Measurements from ENCODE around the gene CECR2. TPM values are rescaled to one million over a fixed set of nuclear protein-coding genes. Genes with fewer than 3 reads are reported as not detected.
A peak's percentile ranks its signal among the peaks of the same experiment; 100 is the strongest.

The CECR2 gene
- total and polyA plus RNA-seq, 2 experiments from 2014 or later, result 4.6 to 32.3 TPM

DNA sequence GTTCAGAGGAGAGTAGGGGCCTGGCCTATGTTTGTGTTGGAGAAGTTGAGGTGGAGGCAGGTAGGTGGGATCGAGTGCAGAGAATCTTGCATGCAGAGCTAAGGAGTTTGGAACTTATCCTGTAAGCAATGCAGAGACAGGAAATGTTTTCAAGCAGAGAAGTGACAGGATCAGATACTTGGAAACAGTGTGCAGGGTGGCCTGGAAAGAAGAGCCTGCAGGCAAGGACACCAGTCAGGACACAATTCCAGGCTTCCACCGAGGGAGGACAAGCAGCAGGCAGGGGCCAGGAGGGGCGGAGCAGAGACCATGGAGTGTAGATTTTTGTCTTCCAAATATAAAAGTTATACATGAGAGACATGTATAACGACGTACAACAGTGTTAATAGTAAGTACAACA, 26.9 kb upstream of the CECR2 start:
- Histone ChIP-seq H3K4me3 (no peak overlapping the region), H3K27me3 (no peaks in the 10 kb centered on the region), H3K4me1 (ENCODE audit: low read depth) (peaks cover 8% of the 10 kb centered on the region), H3K27ac (peak overlapping the region; percentile 45), H3K9me3 (ENCODE audit: low read depth) (no peaks in the 10 kb centered on the region), H3K36me3 (no peaks in the 10 kb centered on the region)
- DNase-seq (ENCODE audit: low read depth in 1 of 2, low spot score in 1 of 2), result no peak
- TF ChIP-seq, protein P1, sequence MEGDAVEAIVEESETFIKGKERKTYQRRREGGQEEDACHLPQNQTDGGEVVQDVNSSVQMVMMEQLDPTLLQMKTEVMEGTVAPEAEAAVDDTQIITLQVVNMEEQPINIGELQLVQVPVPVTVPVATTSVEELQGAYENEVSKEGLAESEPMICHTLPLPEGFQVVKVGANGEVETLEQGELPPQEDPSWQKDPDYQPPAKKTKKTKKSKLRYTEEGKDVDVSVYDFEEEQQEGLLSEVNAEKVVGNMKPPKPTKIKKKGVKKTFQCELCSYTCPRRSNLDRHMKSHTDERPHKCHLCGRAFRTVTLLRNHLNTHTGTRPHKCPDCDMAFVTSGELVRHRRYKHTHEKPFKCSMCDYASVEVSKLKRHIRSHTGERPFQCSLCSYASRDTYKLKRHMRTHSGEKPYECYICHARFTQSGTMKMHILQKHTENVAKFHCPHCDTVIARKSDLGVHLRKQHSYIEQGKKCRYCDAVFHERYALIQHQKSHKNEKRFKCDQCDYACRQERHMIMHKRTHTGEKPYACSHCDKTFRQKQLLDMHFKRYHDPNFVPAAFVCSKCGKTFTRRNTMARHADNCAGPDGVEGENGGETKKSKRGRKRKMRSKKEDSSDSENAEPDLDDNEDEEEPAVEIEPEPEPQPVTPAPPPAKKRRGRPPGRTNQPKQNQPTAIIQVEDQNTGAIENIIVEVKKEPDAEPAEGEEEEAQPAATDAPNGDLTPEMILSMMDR (IDR thresholded peaks at IDR 0.05; ENCODE audit: low read depth, low read length), result no peak

DNA sequence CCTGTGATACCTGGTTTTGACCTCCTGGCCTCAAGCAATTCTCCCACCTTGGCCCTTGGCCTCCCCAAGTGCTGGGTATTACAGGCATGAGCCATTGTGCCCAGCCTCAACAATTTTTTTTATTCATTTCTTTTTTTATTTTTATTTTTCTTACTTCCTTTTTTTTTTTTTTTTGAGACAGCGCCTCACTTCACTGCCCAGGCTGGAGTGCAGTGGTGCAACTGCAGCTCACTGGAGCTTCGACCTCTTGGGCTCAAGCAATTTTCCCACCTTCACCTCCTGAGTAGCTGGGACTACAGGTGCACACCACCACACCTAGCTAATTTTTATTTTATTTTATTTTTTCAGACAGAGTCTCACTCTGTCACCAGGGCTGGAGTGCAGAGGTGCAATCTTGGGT, 25.5 kb upstream of the CECR2 start:
- Histone ChIP-seq H3K27me3 (no peaks in the 10 kb centered on the region), H3K27ac (no peak overlapping the region), H3K4me1 (ENCODE audit: low read depth) (peaks cover 7% of the 10 kb centered on the region), H3K9me3 (ENCODE audit: low read depth) (no peaks in the 10 kb centered on the region), H3K36me3 (no peaks in the 10 kb centered on the region), H3K4me3 (no peak overlapping the region)
- no peak for DNase-seq (ENCODE audit: low read depth in 1 of 2, low spot score in 1 of 2)
- TF ChIP-seq, protein P1 (IDR thresholded peaks at IDR 0.05; ENCODE audit: low read depth, low read length), result no peak

DNA sequence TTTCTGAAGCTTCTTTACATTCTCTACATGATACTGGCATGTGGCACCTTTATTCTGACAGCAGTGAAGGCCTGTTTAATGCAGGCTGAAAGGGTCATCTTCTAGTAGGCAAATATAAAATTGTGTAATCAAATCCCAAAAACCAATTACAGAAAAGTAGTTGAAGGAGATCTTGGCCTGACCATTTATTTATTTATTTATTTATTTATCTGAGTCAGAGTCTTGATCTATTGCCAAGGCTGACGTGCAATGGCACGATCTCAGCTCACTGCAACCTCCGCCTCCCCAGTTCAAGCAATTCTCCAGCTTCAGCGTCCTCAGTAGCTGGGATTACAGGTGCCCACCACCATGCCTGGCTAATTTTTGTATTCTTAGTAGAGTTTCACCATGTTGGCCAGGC, 22.7 kb upstream of the CECR2 start:
- Histone ChIP-seq H3K4me1 (ENCODE audit: low read depth) (no peaks in the 10 kb centered on the region), H3K9me3 (ENCODE audit: low read depth) (no peaks in the 10 kb centered on the region), H3K4me3 (no peak overlapping the region), H3K27ac (no peak overlapping the region), H3K36me3 (no peaks in the 10 kb centered on the region), H3K27me3 (no peaks in the 10 kb centered on the region)
- DNase-seq (ENCODE audit: low read depth in 1 of 2, low spot score in 1 of 2), result peak in 1 of 2 donors; percentile 34
- TF ChIP-seq, protein P1 (IDR thresholded peaks at IDR 0.05; ENCODE audit: low read depth, low read length), result no peak

DNA sequence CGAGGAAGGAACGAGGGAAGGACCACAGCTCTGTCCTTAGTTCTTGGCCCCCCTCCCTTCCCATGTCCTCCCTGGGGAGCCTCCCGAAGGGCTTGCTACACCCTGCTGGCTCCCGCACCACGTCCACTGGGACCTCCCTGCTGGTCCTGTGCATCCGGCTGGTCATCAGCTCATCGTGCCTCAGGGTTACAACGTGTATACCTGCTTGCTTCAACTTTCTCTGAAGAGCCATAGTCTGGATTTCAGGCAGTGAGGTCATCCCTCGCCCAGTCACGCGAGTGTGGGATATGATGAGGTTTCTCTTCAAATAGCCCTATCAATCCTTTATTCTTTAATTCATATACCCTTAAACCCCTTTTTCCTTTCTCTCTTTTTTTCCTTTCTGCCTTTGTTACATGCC, 21.5 kb upstream of the CECR2 start:
- Histone ChIP-seq H3K4me3 (no peak overlapping the region), H3K27me3 (no peaks in the 10 kb centered on the region)
- TF ChIP-seq, protein P1 (IDR thresholded peaks at IDR 0.05; ENCODE audit: low read depth, low read length), result no peak

DNA sequence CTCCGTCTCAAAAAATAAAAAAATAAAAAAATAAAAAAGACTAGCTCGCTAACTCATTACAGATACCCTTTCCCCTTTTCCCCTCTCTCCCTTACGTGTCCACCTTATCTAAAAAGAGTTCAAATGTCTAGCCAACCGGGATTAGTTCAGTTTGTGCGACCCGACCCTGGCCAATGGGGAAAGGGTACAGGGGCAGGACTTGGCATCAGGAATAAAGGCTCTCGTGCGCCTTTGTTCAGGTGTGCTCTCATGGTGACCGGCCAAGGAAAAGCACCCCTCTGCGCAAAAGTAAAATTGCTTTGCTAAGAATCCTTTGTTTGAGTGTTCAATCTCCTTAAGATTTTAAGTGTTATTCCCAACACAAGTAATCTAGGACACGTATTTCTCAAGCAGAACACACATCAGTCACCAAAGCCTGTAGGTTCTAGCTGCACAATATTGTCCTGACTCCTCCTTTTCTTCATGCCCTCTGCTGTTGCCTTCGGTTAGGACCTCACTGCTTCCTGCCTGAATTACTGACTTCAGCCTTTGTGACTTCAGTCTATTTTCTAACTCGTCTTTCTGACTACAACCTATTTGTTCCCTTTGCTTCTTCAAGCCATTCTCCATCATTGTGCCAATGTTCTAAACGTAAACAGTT, 20.7 kb upstream of the CECR2 start:
- Histone ChIP-seq H3K4me1 (ENCODE audit: low read depth) (no peaks in the 10 kb centered on the region), H3K36me3 (no peaks in the 10 kb centered on the region), H3K4me3 (no peak overlapping the region), H3K27ac (no peak overlapping the region), H3K9me3 (ENCODE audit: low read depth) (no peaks in the 10 kb centered on the region), H3K27me3 (no peaks in the 10 kb centered on the region)
- no peak for DNase-seq (ENCODE audit: low read depth in 1 of 2, low spot score in 1 of 2)
- TF ChIP-seq, protein P1 (IDR thresholded peaks at IDR 0.05; ENCODE audit: low read depth, low read length), result no peak

More for the DNA sequence above, 21.5 kb upstream of the CECR2 start:
- no peak overlapping the region for H3K27ac ChIP-seq
- no peaks in the 10 kb centered on the region for H3K9me3 ChIP-seq (ENCODE audit: low read depth)
- DNase-seq (ENCODE audit: low read depth in 1 of 2, low spot score in 1 of 2), result no peak
- no peaks in the 10 kb centered on the region for H3K4me1 ChIP-seq (ENCODE audit: low read depth)
- no peaks in the 10 kb centered on the region for H3K36me3 ChIP-seq

Measured in cardiac muscle cell (in vitro differentiated cells and primary cell).